HS-5 (cell line): ENCODE data around the gene PNPLA5.
"Not testable (repeated sequence)": the region's sequence is repeated elsewhere in the genome, so short reads cannot be mapped to it uniquely, and the experiment has no call there.

ENCODE experiments used
- DNase-seq: peaks from one replicate; pipeline ENCODE4 v3.0.0-alpha.2; 2012; ENCODE audit warnings: low read depth

PNPLA5 gene, protein sequence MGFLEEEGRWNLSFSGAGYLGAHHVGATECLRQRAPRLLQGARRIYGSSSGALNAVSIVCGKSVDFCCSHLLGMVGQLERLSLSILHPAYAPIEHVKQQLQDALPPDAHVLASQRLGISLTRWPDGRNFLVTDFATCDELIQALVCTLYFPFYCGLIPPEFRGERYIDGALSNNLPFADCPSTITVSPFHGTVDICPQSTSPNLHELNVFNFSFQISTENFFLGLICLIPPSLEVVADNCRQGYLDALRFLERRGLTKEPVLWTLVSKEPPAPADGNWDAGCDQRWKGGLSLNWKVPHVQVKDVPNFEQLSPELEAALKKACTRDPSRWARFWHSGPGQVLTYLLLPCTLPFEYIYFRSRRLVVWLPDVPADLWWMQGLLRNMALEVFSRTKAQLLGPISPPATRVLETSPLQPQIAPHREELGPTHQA

DNA sequence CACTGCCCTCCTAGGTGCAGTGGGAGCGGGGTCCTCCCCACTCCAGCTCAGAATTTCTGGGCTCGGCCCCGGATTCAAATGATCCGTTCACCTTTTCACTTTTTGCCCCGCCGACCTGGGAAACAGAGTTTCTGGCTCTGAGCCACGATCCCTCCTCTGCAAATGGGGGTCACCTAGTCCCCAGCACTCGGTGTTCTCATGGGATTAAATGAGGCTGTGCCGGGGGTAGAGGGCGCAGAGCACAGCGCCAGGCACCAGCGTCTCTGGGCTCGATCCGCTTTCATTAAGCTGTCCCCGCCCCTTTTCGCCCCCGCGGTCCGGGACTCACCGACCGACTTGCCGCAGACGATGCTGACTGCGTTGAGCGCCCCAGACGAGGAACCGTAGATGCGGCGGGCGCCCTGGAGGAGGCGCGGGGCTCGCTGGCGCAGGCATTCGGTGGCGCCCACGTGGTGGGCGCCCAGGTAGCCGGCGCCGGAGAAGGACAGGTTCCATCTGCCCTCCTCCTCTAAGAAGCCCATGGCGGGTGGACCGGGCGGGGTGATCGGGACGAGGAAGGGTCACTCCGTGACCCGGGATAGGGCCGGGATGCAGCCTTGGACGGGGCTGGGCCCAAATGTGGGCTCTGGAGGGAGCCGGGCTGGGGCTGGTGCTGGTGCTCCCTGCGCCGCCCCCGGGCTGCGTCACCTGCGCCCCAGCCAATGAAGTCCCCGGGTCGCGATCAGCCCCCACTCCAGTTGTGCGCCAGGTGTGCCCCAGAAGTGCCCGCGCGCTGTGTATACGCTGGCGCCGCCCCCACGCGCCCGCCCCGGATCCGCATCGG lies at the start of gene PNPLA5:
TSS of gene PNPLA5 (minus strand) at position 654 of the 823 bp plus-strand sequence. CDS start at position 521, 133 bp downstream.
- DNase-seq: no peak

DNA sequence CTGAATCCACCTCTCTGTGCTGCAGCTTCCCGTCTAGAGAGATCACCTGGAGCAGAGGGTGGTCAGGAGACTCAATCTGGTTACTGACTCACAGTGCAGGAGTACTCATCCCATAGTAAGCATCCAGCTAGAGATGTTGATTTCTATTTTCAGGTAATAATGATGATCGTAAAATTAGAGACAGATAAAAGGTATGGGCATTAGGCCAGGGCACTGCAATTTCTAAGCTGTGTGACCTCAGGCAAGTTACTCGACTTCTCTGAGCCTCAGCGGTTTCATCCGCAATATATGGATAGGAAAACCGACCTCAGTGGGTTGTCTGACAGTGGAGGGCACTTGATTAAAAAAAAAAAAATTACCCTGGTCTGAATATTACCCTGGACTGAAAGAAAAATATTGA lies 49.6 kb upstream of the PNPLA5 start:
- no peak for DNase-seq

DNA sequence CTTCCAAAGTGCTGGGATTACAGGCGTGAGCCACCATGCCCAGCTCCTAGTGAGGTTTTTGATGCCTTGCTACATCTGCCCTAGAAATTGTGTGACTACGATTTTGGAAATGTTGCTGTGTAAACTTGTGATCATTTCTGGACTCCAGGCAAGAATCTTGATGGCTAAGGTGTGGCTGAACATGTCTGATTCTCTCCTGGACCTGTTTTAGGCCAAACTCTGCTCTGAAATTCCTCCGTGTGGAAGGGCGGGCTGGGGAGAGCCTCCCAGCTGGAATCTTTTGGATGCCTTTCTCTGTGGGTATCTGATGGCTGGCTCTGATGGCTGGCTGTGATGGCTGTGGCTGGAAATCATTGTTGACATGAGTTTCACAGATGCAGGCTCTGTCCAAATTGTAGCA lies 40.0 kb upstream of the PNPLA5 start:
- no peak for DNase-seq

DNA sequence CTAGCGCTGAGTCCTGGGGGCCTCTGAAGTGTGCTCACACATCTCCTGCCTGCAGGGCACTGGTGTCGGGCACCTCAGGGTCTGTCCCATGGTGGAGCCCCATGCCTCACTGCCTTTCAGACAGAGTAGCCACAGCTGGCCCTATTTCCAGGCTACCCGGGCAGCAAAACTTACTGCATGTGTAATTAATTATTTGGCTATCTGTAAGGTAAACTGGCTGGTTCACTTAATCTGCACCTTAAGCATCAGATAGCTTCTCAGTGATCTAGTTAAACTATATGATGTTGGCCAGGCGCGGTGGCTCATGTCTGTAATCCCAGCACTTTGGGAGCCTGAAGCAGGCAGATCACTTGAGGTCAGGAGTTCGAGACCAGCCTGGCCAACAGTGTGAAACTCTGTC lies 37.1 kb upstream of the PNPLA5 start:
- DNase-seq: no peak

DNA sequence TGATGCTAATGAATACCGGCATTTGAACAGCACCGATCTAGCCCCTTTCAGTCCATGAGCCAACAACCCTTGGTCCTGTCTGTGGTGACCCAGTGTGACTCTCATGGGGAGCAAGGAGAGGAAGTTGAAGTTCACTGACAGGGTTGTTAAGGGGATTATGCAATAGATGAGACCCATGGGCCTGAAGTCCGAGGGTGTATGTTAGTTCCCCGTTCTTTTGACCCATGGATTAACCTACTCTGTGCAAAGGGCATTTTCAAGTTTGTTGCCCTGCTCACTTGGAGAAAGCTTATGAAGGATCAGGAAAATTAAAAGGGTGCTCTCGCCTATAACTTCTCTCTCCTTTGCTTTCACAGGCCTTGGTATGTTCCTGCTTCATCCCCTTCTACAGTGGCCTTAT lies 36.7 kb upstream of the PNPLA5 start:
- DNase-seq: no peak

DNA sequence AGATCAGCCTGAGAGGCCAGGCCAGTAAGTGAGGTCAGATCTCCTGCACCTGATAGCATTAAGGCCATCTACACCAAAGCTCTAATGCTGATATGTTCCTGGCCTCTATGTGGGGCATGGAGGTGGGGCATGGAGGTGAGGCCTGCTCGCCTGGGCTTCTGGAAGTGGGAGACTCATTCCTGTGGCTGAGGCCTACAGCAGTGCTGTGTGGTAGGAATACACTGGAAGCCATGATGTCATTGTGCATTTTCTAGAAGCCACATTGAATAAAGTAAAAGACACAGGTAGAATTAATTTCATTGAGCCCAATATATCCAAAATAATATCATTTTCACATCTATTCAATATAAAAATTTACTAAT lies 34.5 kb upstream of the PNPLA5 start:
- no peak for DNase-seq

DNA sequence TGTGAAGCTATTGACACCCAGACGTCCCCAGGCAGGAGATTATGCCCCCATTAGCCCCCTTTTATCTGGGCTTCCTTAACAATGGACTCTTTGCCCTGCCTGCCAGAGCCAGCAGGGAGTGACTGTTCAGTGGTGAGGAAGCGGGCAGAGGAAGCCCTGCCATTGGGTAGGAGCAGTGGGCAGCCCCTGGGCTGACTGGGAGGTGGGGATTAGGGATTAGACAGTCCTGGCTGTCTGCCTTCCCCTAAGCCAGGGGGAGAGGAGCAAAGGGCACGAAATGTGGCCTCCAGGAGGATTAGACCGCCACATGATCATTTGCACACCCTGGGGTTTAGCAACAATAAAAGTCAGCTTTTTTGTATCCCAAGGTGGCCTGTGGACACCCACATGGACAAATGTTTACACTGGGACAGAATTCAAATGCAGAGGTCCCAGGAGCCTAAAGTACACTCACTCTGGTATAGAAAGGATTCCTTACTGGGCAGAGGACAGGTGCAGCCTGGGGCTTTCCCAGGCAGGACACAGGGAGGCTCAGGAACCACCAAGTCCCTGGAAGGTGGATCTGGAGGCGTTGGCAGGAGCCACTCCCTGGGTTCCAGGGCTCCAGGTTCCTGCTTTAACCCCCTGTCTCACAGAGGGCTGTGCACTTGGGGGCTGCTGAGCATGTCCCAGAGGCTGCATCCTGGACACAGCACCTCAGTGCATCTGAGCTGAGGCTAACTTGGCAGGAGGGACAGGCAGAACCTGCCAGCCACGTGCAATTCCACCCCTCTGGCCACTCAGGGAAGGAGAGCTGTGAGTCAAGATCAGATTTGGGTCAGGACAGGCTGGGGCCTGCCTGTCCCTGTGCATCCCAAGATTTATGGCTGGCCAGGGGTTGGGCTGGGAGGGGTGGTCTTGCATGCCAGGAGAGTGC lies 33.9 kb upstream of the PNPLA5 start:
- DNase-seq: no peak

DNA sequence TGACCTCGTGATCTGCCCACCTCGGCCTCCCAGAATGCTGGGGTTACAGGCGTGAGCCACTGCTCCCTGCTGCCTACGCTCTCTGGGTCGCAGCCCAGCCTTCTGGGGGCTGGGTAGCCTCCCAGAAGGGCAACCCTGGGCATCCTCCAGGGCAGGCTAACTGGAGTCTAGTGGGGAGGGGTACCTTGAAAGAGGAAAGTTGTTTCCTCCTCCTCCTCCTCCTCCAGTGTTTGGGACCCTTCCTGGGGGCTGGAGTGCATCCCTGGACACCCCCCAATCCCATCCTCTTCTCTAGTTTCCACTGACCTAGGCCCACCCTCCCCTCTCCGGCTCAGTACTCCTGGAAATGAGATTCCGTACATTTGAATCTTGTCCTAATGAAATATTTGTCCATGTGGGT lies 33.1 kb upstream of the PNPLA5 start:
- DNase-seq: no peak

DNA sequence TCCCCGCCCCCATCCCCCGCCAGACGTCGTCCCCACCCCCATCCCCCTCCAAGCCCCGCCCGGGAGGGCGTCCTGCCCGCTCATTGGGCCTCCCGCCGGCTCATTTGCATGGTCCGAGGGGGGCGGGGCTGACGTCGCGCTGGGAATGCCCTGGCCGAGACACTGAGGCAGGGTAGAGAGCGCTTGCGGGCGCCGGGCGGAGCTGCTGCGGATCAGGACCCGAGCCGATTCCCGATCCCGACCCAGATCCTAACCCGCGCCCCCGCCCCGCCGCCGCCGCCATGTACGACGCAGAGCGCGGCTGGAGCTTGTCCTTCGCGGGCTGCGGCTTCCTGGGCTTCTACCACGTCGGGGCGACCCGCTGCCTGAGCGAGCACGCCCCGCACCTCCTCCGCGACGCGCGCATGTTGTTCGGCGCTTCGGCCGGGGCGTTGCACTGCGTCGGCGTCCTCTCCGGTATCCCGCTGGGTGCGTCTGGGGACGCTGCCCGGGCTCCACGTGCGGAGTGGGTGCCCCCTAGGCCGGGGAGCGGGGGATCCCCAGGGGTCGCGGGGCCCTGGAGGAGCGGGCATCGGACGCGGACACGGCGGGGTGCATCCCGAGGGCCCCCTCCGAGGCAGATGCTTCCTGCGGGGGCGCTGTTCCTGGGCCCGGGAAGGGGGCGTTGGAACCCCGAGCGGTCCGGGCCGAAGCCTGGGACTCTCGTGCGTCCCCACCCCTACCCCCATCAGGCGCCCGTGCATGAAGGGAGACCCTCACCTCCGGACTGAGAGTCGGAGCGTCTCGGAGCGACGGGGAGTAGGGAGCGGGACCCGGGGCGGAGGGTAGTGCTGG lies 32.0 kb upstream of the PNPLA5 start, which contains the start of gene PNPLA3:
TSS of gene PNPLA3 (plus strand) at position 175 of the 834 bp plus-strand sequence. CDS start at position 282, 107 bp downstream.
- peak; percentile 42 for DNase-seq

DNA sequence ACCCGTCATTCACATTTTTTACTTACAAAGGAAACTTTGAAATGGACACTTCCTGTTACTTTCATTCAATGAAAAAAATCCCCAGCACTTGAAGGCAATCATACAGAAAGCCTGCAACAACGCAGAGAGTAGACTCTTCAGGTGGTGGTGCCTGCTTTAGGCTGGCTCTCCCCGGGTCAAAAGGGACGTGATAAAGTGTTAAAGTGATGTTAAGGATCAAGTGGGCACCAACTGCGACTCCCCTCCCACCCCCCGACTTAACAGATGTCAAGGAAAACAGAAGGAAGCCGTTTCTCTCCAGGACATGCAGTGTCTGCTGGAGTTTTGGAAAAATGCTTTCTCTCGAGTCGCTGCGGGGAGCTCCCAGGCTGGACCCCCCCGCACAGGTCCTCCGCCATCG lies 31.4 kb upstream of the PNPLA5 start:
- no peak for DNase-seq

DNA sequence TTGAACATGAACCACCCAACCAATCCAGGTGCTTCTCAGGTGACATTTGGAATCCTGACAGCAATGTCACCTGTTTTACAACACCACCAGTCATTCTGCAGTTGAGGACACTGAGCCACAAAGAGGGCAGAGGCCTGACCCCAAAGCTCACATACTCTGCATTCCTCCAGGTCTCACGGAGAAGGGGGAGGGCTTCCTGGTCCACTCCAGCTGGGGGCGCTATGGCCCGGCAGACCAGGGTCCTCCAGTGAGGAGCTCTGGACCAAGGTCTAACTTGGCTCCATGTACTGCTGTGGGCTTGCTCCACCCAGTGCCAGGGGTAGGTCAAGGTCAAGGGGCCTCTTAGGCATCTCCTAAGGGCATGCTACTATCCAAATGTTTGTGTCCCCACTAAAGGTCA lies 30.3 kb upstream of the PNPLA5 start:
- DNase-seq: no peak

DNA sequence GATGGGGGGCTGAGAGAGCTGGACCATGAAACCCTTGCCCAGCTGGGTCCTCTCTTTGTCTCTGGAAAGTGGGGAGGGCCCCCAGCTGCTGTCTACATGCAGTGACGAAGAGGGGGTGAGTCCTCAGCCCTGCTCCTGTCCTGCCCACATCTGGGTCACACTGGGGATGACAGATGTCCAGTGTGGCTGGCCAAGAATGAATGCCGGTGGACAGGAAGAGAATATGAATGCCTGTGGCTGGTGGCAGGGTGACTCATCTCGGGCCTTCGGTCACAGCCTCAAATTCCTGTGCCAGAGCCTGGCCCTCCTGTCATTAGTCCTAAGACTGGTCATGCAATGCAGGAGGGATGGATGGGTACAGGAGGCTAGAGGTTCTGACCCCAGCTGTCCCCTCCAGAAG lies 29.6 kb upstream of the PNPLA5 start:
- peak; percentile 75 for DNase-seq

DNA sequence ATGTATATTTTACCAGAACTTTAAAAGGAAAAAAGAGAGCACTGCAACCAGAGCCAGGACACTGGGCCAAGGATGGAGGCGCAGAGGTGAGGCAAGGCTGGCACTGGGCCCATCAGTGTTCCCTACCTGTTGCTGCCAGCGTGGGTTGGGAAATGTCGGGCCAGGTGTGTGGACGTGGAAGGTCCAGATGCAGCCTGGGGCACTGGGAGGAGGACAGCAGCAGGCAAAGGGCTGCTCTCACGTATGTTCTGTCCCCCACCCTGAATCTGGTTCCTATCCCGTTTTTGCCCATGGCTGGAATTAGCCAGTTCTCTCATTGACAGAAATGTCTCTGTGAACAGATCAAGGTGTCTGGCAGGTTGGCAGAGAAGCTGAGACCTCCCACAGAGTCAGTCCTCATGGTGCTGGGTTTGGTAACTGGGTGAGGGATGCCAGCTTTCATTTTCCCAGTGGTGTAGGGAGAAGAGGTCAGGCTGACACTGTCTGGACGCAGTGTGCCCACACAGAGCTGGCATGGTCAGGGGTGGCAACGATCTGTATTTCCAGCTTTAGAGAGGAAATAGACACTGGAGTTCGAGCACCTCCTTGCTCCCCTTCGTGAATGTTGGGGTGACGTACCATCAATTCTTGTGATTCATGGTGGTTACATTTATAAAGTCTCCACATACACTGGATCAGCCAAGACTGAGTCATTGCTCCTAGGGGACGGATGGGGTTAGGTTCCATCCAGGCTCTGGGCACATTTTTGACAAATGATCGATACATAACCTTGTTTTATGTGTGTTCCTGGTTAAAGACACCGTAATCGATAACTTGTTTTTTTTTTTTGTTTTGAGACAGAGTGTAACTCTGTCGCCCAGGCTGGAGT lies 27.5 kb upstream of the PNPLA5 start:
- no peak for DNase-seq

DNA sequence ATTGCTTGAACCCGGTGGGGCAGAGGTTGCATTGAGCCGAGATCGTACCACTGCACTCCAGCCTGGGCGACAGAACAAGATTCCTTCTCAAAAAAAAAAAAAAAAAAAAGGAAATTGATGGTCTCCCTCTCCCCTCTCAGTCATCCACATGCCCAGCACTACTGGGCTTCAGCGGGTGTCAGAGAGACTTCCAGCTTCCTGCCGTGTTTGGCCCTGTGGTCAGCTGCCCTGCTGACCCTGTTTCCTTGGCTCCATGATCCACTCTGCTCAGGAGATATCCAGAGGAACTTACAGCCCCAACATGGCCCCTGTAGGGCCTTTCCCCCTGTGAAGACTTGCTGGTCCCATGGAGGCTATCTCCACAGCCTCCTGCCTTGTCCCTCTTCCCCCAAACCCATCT lies 25.7 kb upstream of the PNPLA5 start:
- no peak for DNase-seq

DNA sequence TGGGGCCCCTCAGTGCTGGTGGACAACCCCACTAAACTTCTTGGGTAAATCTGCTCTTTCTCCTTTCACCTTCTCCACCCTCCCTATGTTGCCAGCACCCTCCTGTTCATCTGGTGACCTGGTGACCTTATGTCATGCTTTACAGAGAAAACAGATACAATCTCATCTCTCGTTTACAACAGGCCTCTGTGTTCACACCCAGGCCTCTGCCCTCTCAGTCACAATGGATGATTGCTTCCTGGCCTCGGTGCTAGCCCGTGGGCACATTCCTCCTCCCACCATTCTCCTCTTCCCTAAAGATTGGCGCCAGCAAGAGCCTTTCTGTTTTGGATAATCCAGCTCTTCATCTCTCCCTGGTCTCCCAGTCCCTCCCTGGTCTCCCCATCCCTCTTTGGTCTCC lies 19.5 kb upstream of the PNPLA5 start:
- DNase-seq: no peak

DNA sequence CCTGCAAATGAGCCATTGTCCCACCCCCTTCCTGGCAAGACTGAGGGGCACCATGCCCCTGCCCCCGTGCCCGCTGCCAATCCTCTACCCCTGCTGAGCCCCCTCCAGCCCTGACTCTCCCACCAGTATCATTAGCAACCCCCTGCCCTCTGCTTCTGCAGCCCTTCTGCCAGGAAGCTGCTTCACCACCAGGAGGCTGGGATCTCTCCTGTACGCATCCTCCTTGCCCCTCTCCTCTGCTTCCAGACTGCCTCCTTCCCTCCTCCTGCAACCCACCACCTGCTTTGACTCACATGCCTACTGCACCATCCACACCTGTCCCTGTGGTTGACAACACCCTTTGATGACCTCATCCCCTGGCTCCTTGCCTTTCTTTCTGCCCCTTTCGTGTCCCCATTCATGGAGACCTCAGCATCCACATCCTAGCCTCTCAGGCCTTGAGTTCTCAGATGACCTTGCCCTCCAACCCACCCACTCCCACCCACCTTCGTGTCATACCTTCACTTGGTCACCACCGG lies 18.4 kb upstream of the PNPLA5 start:
- no peak for DNase-seq

DNA sequence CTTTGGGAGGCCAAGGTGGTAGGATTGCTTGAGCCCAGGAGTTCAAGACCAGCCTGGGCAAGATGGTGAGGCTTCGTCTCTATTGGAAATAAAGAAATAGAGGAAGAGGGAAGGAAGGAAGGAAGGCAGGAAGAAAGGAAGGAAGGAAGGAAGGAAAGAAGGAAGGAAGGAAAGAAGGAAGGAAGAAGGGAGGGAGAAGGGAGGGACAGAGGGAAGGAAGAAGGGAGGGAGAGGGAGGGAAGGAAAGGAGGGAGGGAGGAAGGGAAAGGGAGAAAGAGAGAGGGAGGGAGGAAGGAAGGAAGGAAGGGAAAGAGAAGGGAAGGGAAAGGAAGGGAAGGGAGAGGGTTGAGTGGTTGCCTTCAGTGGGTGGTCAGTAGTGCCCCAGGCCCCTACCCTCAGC lies 17.9 kb upstream of the PNPLA5 start:
- no peak for DNase-seq

DNA sequence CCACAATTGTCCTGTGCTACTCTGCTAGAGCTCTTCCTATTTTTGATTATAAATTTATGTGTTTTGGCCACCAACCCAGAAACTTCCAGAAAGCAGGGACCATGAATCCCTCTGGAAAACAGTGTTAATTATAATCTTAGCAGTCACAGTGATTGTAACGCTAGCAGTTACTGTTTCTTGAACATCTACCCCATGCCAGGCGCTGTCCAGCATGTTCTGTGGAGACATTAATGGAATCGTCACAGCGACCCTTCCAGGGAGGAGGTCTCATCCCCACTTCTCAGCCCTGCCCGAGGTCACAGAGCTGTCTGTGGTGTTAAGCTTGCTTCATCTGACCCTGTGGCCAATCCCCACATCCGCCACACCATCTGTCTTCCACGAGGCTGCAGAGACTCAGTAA lies 13.9 kb upstream of the PNPLA5 start:
- DNase-seq: no peak

DNA sequence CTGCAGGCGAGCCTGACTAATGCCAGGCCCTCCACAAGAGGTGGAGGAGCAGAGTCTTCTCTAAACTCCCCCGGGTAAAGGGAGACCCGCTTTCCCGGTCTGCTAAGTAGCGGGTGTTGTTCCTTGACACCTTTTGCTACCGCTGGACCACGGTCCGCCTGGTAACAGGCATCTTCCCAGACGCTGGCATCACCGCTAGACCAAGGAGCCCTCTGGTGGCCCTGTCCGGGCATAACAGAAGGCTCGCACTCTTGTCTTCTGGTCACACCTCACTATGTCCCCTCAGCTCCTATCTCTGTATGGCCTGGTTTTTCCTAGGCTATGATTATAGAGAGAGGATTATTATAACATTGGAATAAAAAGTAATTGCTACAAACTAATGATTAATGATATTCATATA lies 12.6 kb upstream of the PNPLA5 start:
- not testable (repeated sequence) for DNase-seq

DNA sequence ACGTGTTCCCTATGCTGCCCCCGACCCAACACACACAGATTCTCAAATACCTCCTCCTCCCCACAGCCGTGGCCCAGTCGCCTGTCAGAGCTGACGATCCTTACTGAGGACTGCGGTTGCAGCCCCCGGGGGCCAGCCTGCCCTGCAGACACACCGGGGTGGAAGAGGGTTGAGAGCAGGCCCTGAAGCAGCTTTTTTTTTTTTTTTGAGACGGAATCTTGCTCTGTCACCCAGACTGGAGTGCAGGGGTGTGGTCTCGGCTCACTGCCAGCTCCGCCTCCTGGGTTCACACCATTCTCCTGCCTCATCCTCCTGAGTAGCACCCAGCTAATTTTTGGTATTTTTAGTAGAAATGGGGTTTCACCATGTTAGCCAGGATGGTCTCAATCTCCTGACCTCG lies 11.2 kb upstream of the PNPLA5 start:
- not testable (repeated sequence) for DNase-seq
